H4 (cell line): ENCODE data around the gene ACADSB. TPM values are rescaled to one million over a fixed set of nuclear protein-coding genes. Genes with fewer than 3 reads are reported as not detected.
A peak's percentile ranks its signal among the peaks of the same experiment; 100 is the strongest.

Experiments used
- DNase-seq: peaks from one replicate; pipeline ENCODE4 v3.0.0-alpha.2; 2015; ENCODE audit warnings: low spot score
- total RNA-seq: library from RNA; depleted of rRNA; stranded (reverse); fragments of >200 nt; shearing (Covaris generic); gene quantifications from 2 replicates; pipeline ENCODE4 v1.2.3, GENCODE V29; 2014; rRNA removed

Gene ACADSB
- total RNA-seq, 1 experiment from 2014 or later: 6.6 TPM

GRCh38 chr10:123096452-123096851, 87.6 kb downstream of the ACADSB start:
- DNase-seq: no peak

GRCh38 chr10:123097039-123097438, 88.2 kb downstream of the ACADSB start:
- DNase-seq: no peak

- DNase-seq: peak; percentile 44
These were observed 91.4 kb downstream of the ACADSB start for GRCh38 chr10:123100030-123100762.

- DNase-seq: no peak
These were observed 93.1 kb downstream of the ACADSB start for GRCh38 chr10:123101872-123102271.

GRCh38 chr10:123102673-123103072, 93.9 kb downstream of the ACADSB start:
- DNase-seq: no peak

- no peak for DNase-seq
These were observed 95.1 kb downstream of the ACADSB start for GRCh38 chr10:123103944-123104343.

Other genes with a start within 250 kb of the ACADSB start
- 0.37 and 0.99 TPM in 2 replicates for gene CUZD1, start 163.1 kb upstream of the ACADSB start, total RNA-seq
- gene FAM24B, start 129.4 kb upstream of the ACADSB start, total RNA-seq: 4.1 and 5.1 TPM in 2 replicates
- gene FAM24A, start 98.4 kb upstream of the ACADSB start, total RNA-seq: not detected in 2 replicates
- gene C10orf88, start 54.8 kb upstream of the ACADSB start, total RNA-seq: 4.1 and 7.1 TPM in 2 replicates
- 11.8 and 12.7 TPM in 2 replicates for gene PSTK, start 28.6 kb upstream of the ACADSB start, total RNA-seq
- gene IKZF5, start 211 bp upstream of the ACADSB start, total RNA-seq: 1.6 and 1.9 TPM in 2 replicates
- gene HMX3, start 127.0 kb downstream of the ACADSB start, total RNA-seq: 0.45 TPM in 1 of 2 replicates, not detected in the other
- 0.27 TPM in 1 of 2 replicates, not detected in the other for gene HMX2, start 139.1 kb downstream of the ACADSB start, total RNA-seq
- gene BUB3, start 145.4 kb downstream of the ACADSB start, total RNA-seq: 220 and 223 TPM in 2 replicates